ENCODE results near the gene EIF1AD.
A peak's percentile ranks its signal among the peaks of the same experiment; 100 is the strongest.
"Not testable (repeated sequence)": the region's sequence is repeated elsewhere in the genome, so short reads cannot be mapped to it uniquely, and the experiment has no call there.

EIF1AD gene

DNA sequence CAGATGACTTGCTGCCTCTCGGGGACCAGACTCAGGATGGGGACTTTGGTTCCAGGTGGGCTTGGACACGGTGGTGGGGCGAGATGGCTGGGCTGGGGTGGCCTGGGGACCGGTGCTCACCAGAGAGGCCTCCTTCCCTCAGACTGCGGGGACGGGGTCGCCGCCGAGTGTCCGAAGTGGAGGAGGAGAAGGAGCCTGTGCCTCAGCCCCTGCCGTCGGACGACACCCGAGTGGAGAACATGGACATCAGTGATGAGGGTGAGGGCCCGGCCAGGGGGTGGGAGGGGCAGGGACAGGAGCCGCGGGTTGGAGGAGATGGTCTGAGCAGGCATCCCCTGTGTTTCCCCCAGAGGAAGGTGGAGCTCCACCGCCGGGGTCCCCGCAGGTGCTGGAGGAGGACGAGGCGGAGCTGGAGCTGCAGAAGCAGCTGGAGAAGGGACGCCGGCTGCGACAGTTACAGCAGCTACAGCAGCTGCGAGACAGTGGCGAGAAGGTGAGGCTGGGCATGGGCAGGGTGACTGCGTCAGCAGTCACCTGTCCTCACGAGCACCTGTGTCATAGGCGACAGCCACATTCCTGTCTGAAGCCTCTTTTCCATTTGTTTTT is 34.5 kb downstream of the EIF1AD start:
- no peak overlapping the region for H3K27ac ChIP-seq (ENCODE audit: low read depth, low read length)
- H3K9ac ChIP-seq (ENCODE audit: low read length), result no peak overlapping the region
- no peak overlapping the region for H3K4me3 ChIP-seq (ENCODE audit: low read length)
- peaks cover 43% of the 10 kb centered on the region for H3K36me3 ChIP-seq (ENCODE audit: control insufficient read depth, insufficient read depth, low read length)
- no peaks in the 10 kb centered on the region for H3K27me3 ChIP-seq (ENCODE audit: control insufficient read depth, insufficient read depth, low read length)
- peaks cover 11% of the 10 kb centered on the region for H3K4me1 ChIP-seq (ENCODE audit: control insufficient read depth, insufficient read depth, low read length)

GRCh38 chr11:65965986-65966762 is 35.8 kb downstream of the EIF1AD start:
- H3K4me3 ChIP-seq (ENCODE audit: low read length), result no peak overlapping the region
- no peaks in the 10 kb centered on the region for H3K27me3 ChIP-seq (ENCODE audit: control insufficient read depth, insufficient read depth, low read length)
- H3K27ac ChIP-seq (ENCODE audit: low read depth, low read length), result no peak overlapping the region
- peaks cover 43% of the 10 kb centered on the region for H3K36me3 ChIP-seq (ENCODE audit: control insufficient read depth, insufficient read depth, low read length)
- H3K4me1 ChIP-seq (ENCODE audit: control insufficient read depth, insufficient read depth, low read length), result peaks cover 14% of the 10 kb centered on the region
- no peak overlapping the region for H3K9ac ChIP-seq (ENCODE audit: low read length)

GRCh38 chr11:65964906-65965305 is 37.1 kb downstream of the EIF1AD start:
- Histone ChIP-seq H3K4me1 (ENCODE audit: control insufficient read depth, insufficient read depth, low read length) (peaks cover 14% of the 10 kb centered on the region), H3K27me3 (ENCODE audit: control insufficient read depth, insufficient read depth, low read length) (no peaks in the 10 kb centered on the region), H3K4me3 (ENCODE audit: low read length) (no peak overlapping the region), H3K36me3 (ENCODE audit: control insufficient read depth, insufficient read depth, low read length) (peaks cover 43% of the 10 kb centered on the region), H3K27ac (ENCODE audit: low read depth, low read length) (no peak overlapping the region), H3K9ac (ENCODE audit: low read length) (no peak overlapping the region)

DNA sequence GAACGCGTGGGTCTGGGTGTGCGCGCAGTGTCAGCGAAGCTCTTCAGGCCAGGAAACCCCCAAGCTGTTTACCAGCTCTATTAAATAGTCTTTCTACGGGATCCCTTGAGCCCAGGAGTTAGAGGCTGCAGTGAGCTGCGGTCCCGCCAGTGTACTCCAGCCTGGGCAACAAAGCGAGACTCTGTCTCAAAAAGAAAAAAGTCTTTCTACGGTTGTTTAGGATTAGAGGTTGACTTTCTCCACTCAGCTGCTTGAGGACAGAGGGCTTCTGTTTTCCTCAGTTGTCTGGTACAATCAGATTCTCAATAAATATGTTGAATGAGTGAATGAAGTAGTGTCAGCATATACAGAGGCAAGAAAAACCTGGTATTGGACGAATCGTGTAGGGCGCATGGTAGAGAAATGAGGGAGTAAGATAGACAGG is 39.8 kb downstream of the EIF1AD start:
- peak overlapping the region; percentile 94 for H3K27ac ChIP-seq (ENCODE audit: low read depth, low read length)
- H3K9ac ChIP-seq (ENCODE audit: low read length), result peak overlapping the region; percentile 53
- peak overlapping the region; percentile 94 for H3K4me3 ChIP-seq (ENCODE audit: low read length)
- H3K36me3 ChIP-seq (ENCODE audit: control insufficient read depth, insufficient read depth, low read length), result peaks cover 33% of the 10 kb centered on the region
- H3K27me3 ChIP-seq (ENCODE audit: control insufficient read depth, insufficient read depth, low read length), result no peaks in the 10 kb centered on the region
- peaks cover 14% of the 10 kb centered on the region for H3K4me1 ChIP-seq (ENCODE audit: control insufficient read depth, insufficient read depth, low read length)

GRCh38 chr11:65961267-65962140 is 40.5 kb downstream of the EIF1AD start, which contains the start of gene SART1:
Gene SART1, plus strand, starts transcription at chr11:65961734. Its CDS starts 47 bp downstream, at chr11:65961781.
- Histone ChIP-seq H3K36me3 (ENCODE audit: control insufficient read depth, insufficient read depth, low read length) (peaks cover 26% of the 10 kb centered on the region), H3K27ac (ENCODE audit: low read depth, low read length) (peak within 1 kb of the TSS; percentile 94), H3K4me1 (ENCODE audit: control insufficient read depth, insufficient read depth, low read length) (peaks cover 14% of the 10 kb centered on the region), H3K27me3 (ENCODE audit: control insufficient read depth, insufficient read depth, low read length) (no peaks in the 10 kb centered on the region), H3K9ac (ENCODE audit: low read length) (peak within 1 kb of the TSS; percentile 90), H3K4me3 (ENCODE audit: low read length) (peak within 1 kb of the TSS; percentile 94)

- Histone ChIP-seq H3K4me3 (ENCODE audit: low read length) (peak overlapping the region; percentile 94), H3K27me3 (ENCODE audit: control insufficient read depth, insufficient read depth, low read length) (no peaks in the 10 kb centered on the region), H3K4me1 (ENCODE audit: control insufficient read depth, insufficient read depth, low read length) (peaks cover 14% of the 10 kb centered on the region), H3K9ac (ENCODE audit: low read length) (peak overlapping the region; percentile 78), H3K27ac (ENCODE audit: low read depth, low read length) (peak overlapping the region; percentile 94), H3K36me3 (ENCODE audit: control insufficient read depth, insufficient read depth, low read length) (peaks cover 20% of the 10 kb centered on the region)
These were observed 41.1 kb downstream of the EIF1AD start for GRCh38 chr11:65960824-65961266.

DNA sequence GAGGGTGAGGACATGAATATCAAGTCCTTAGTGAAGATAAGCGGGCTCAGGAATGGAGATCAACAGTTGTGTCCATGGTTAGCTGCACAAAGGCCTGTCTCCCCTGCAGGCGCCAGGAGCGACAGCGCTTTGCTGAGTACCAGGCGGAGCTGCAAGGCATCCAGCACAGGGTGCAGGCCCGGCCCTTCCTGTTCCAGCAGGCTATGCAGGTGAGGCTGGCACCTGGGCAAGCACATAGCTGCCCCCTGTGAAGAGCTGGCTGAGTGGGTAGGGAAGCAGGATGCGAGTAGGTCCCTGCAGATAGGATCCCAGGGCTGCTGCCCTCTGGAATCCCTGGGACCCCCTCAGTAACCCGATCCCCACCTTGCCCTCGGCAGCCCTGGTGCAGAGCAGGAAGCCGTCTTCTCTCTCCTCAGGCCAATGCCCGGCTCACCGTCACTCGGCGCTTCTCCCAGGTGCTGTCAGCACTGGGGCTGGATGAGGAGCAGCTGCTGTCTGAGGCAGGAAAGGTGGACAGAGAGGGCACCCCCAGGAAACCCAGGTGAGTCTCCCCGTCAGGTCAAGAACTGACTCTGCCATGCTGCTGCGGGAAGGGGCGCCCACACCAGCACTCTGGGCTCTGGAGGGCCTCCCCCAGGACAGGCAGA is 43.1 kb downstream of the EIF1AD start:
- Histone ChIP-seq H3K4me1 (ENCODE audit: control insufficient read depth, insufficient read depth, low read length) (peaks cover 13% of the 10 kb centered on the region), H3K27ac (ENCODE audit: low read depth, low read length) (no peak overlapping the region), H3K9ac (ENCODE audit: low read length) (no peak overlapping the region), H3K36me3 (ENCODE audit: control insufficient read depth, insufficient read depth, low read length) (peaks cover 1% of the 10 kb centered on the region), H3K27me3 (ENCODE audit: control insufficient read depth, insufficient read depth, low read length) (no peaks in the 10 kb centered on the region), H3K4me3 (ENCODE audit: low read length) (no peak overlapping the region)

GRCh38 chr11:65958291-65958690 is 43.7 kb downstream of the EIF1AD start:
- Histone ChIP-seq H3K36me3 (ENCODE audit: control insufficient read depth, insufficient read depth, low read length) (no peaks in the 10 kb centered on the region), H3K9ac (ENCODE audit: low read length) (no peak overlapping the region), H3K27me3 (ENCODE audit: control insufficient read depth, insufficient read depth, low read length) (no peaks in the 10 kb centered on the region), H3K4me3 (ENCODE audit: low read length) (no peak overlapping the region), H3K4me1 (ENCODE audit: control insufficient read depth, insufficient read depth, low read length) (peaks cover 11% of the 10 kb centered on the region), H3K27ac (ENCODE audit: low read depth, low read length) (no peak overlapping the region)

GRCh38 chr11:65954771-65955170 is 47.2 kb downstream of the EIF1AD start:
- no peak overlapping the region for H3K4me3 ChIP-seq (ENCODE audit: low read length)
- no peaks in the 10 kb centered on the region for H3K27me3 ChIP-seq (ENCODE audit: control insufficient read depth, insufficient read depth, low read length)
- no peaks in the 10 kb centered on the region for H3K36me3 ChIP-seq (ENCODE audit: control insufficient read depth, insufficient read depth, low read length)
- H3K4me1 ChIP-seq (ENCODE audit: control insufficient read depth, insufficient read depth, low read length), result no peaks in the 10 kb centered on the region
- no peak overlapping the region for H3K9ac ChIP-seq (ENCODE audit: low read length)
- no peak overlapping the region for H3K27ac ChIP-seq (ENCODE audit: low read depth, low read length)

GRCh38 chr11:65953471-65953870 is 48.5 kb downstream of the EIF1AD start:
- Histone ChIP-seq H3K4me3 (ENCODE audit: low read length) (no peak overlapping the region), H3K9ac (ENCODE audit: low read length) (no peak overlapping the region), H3K36me3 (ENCODE audit: control insufficient read depth, insufficient read depth, low read length) (no peaks in the 10 kb centered on the region), H3K27me3 (ENCODE audit: control insufficient read depth, insufficient read depth, low read length) (no peaks in the 10 kb centered on the region), H3K27ac (ENCODE audit: low read depth, low read length) (no peak overlapping the region), H3K4me1 (ENCODE audit: control insufficient read depth, insufficient read depth, low read length) (no peaks in the 10 kb centered on the region)

- Histone ChIP-seq H3K36me3 (ENCODE audit: control insufficient read depth, insufficient read depth, low read length) (no peaks in the 10 kb centered on the region), H3K9ac (ENCODE audit: low read length) (no peak overlapping the region), H3K27ac (ENCODE audit: low read depth, low read length) (no peak overlapping the region), H3K27me3 (ENCODE audit: control insufficient read depth, insufficient read depth, low read length) (no peaks in the 10 kb centered on the region), H3K4me3 (ENCODE audit: low read length) (no peak overlapping the region), H3K4me1 (ENCODE audit: control insufficient read depth, insufficient read depth, low read length) (no peaks in the 10 kb centered on the region)
These were observed 49.9 kb downstream of the EIF1AD start for GRCh38 chr11:65952052-65952521.

GRCh38 chr11:65951641-65952040 is 50.3 kb downstream of the EIF1AD start:
- H3K27me3 ChIP-seq (ENCODE audit: control insufficient read depth, insufficient read depth, low read length); H3K36me3 ChIP-seq (ENCODE audit: control insufficient read depth, insufficient read depth, low read length); H3K4me3 ChIP-seq (ENCODE audit: low read length); H3K9ac ChIP-seq (ENCODE audit: low read length); H3K27ac ChIP-seq (ENCODE audit: low read depth, low read length); H3K4me1 ChIP-seq (ENCODE audit: control insufficient read depth, insufficient read depth, low read length): not testable (repeated sequence)
